Esophagus muscularis mucosa (tissue), 4 donors: Measurements from ENCODE around the gene RASSF3.

Experiments
- EP300 ChIP-seq: sonication (generic); formaldehyde crosslinking; IDR thresholded peaks from one replicate; pipeline ENCODE4 v1.6.1; 2017; ENCODE audit warnings: antibody characterized with exemption
- POLR2A ChIP-seq: fragments of 450-650 bp; IDR thresholded peaks from one replicate; pipeline ENCODE4 v1.6.1; 2017; ENCODE audit warnings: antibody characterized with exemption, moderate library complexity, mild to moderate bottlenecking, low read depth
- TF ChIP-seq, protein P1 (sequence below), 3 experiments: fragments of 200-600 bp in 2 of 3; fragments of 450-650 bp in 1 of 3; sonication (generic) in 2 of 3; IDR thresholded peaks; one replicate each; pipeline ENCODE4 v1.5.1; 2017 to 2019; ENCODE audit warnings: antibody characterized with exemption in 3 of 3, mild to moderate bottlenecking in 2 of 3, moderate library complexity in 1 of 3

DNA sequence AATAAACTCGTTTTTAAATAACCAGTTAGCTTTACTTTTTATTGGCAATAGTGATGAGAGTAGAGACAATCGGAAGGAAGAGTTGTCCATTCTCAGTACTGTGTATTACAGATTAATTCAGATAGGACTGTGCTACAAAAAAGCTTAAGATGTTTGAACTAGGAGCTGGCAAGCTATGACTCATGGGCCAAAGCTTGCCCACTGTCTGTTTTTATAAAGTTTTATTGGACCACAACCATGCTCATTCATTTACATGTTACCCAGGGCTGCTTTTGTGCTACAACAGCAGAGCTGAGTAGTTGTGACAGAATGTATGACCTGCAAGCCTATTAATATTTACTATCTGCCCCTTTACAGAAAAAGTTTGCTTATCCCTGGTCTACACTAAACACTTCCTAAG lies 129.5 kb downstream of the RASSF3 start:
- TF ChIP-seq, protein P1, sequence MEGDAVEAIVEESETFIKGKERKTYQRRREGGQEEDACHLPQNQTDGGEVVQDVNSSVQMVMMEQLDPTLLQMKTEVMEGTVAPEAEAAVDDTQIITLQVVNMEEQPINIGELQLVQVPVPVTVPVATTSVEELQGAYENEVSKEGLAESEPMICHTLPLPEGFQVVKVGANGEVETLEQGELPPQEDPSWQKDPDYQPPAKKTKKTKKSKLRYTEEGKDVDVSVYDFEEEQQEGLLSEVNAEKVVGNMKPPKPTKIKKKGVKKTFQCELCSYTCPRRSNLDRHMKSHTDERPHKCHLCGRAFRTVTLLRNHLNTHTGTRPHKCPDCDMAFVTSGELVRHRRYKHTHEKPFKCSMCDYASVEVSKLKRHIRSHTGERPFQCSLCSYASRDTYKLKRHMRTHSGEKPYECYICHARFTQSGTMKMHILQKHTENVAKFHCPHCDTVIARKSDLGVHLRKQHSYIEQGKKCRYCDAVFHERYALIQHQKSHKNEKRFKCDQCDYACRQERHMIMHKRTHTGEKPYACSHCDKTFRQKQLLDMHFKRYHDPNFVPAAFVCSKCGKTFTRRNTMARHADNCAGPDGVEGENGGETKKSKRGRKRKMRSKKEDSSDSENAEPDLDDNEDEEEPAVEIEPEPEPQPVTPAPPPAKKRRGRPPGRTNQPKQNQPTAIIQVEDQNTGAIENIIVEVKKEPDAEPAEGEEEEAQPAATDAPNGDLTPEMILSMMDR (IDR thresholded peaks at IDR 0.05): no peak
- TF ChIP-seq EP300 (no peak), POLR2A (no peak)
